ENCODE results near the gene CUL3. TPM values are rescaled to one million over a fixed set of nuclear protein-coding genes. Genes with fewer than 3 reads are reported as not detected.

The CUL3 gene
- total RNA-seq, 1 donor from 2014 or later = 74.4 TPM

GRCh38 chr2:224432003-224432579 is 153.1 kb downstream of the CUL3 start:
- no peak for TF ChIP-seq CTCF (IDR thresholded peaks at IDR 0.05; ENCODE audit: borderline replicate concordance)
- Histone ChIP-seq H3K36me3 (no peaks in the 10 kb centered on the region), H3K4me1 (no peaks in the 10 kb centered on the region), H3K4me3 (no peak overlapping the region), H3K9me3 (replicated peaks) (peaks cover 7% of the 10 kb centered on the region), H3K27me3 (ENCODE audit: low read depth) (no peaks in the 10 kb centered on the region), H3K27ac (replicated peaks) (no peak overlapping the region)
- no peak for DNase-seq
- intact Hi-C loops (cut with micrococcal nuclease) = no loop called here

- Histone ChIP-seq H3K36me3 (no peaks in the 10 kb centered on the region), H3K4me1 (no peaks in the 10 kb centered on the region), H3K4me3 (no peak overlapping the region), H3K9me3 (replicated peaks) (peaks cover 20% of the 10 kb centered on the region), H3K27me3 (ENCODE audit: low read depth) (no peaks in the 10 kb centered on the region), H3K27ac (replicated peaks) (no peak overlapping the region)
- no peak for TF ChIP-seq CTCF (IDR thresholded peaks at IDR 0.05; ENCODE audit: borderline replicate concordance)
- intact Hi-C loops (cut with micrococcal nuclease) = no loop called here
- no peak for DNase-seq
Measured at GRCh38 chr2:224429441-224429810, 155.7 kb downstream of the CUL3 start.

- intact Hi-C loops (cut with micrococcal nuclease) = no loop called here
- peaks cover 20% of the 10 kb centered on the region for H3K9me3 ChIP-seq (replicated peaks)
- H3K4me3 ChIP-seq = no peak overlapping the region
- no peaks in the 10 kb centered on the region for H3K36me3 ChIP-seq
- H3K4me1 ChIP-seq = no peaks in the 10 kb centered on the region
- no peaks in the 10 kb centered on the region for H3K27me3 ChIP-seq (ENCODE audit: low read depth)
- DNase-seq = no peak
- no peak for TF ChIP-seq CTCF (IDR thresholded peaks at IDR 0.05; ENCODE audit: borderline replicate concordance)
- H3K27ac ChIP-seq (replicated peaks) = no peak overlapping the region
Measured at GRCh38 chr2:224428787-224429440, 156.2 kb downstream of the CUL3 start.

GRCh38 chr2:224427471-224427870 is 157.7 kb downstream of the CUL3 start:
- DNase-seq = no peak
- no peak overlapping the region for H3K27ac ChIP-seq (replicated peaks)
- no peak for TF ChIP-seq CTCF (IDR thresholded peaks at IDR 0.05; ENCODE audit: borderline replicate concordance)
- H3K27me3 ChIP-seq (ENCODE audit: low read depth) = no peaks in the 10 kb centered on the region
- no peak overlapping the region for H3K4me3 ChIP-seq
- H3K4me1 ChIP-seq = no peaks in the 10 kb centered on the region
- no peaks in the 10 kb centered on the region for H3K36me3 ChIP-seq
- intact Hi-C loops (cut with micrococcal nuclease) = no loop called here
- H3K9me3 ChIP-seq (replicated peaks) = peaks cover 20% of the 10 kb centered on the region

- no peak for TF ChIP-seq CTCF (IDR thresholded peaks at IDR 0.05; ENCODE audit: borderline replicate concordance)
- intact Hi-C loops (cut with micrococcal nuclease) = no loop called here
- H3K9me3 ChIP-seq (replicated peaks) = peaks cover 22% of the 10 kb centered on the region
- H3K36me3 ChIP-seq = no peaks in the 10 kb centered on the region
- no peaks in the 10 kb centered on the region for H3K27me3 ChIP-seq (ENCODE audit: low read depth)
- H3K4me1 ChIP-seq = no peaks in the 10 kb centered on the region
- no peak overlapping the region for H3K4me3 ChIP-seq
- H3K27ac ChIP-seq (replicated peaks) = no peak overlapping the region
- DNase-seq = no peak
Measured at GRCh38 chr2:224426656-224427055, 158.5 kb downstream of the CUL3 start.

Measured in left ventricle myocardium inferior (tissue), 1 donor.